Epithelial cell of alveolus of lung (primary cell): Measurements from ENCODE around the gene SPRR1A. TPM values are rescaled to one million over a fixed set of nuclear protein-coding genes. Genes with fewer than 3 reads are reported as not detected.

Source experiments
- total RNA-seq: library from RNA; depleted of rRNA; stranded (reverse); fragments of >200 nt; gene quantifications from 2 replicates; pipeline ENCODE4 v1.2.1, GENCODE V29; 2015

The SPRR1A gene
- total RNA-seq: not detected in 2 replicates

GRCh38 chr1:152983743-152984142, at the start of gene SPRR1A:
TSS of gene SPRR1A (plus strand) at chr1:152984081. CDS start at chr1:152985231, 1,150 bp downstream.

DNA sequence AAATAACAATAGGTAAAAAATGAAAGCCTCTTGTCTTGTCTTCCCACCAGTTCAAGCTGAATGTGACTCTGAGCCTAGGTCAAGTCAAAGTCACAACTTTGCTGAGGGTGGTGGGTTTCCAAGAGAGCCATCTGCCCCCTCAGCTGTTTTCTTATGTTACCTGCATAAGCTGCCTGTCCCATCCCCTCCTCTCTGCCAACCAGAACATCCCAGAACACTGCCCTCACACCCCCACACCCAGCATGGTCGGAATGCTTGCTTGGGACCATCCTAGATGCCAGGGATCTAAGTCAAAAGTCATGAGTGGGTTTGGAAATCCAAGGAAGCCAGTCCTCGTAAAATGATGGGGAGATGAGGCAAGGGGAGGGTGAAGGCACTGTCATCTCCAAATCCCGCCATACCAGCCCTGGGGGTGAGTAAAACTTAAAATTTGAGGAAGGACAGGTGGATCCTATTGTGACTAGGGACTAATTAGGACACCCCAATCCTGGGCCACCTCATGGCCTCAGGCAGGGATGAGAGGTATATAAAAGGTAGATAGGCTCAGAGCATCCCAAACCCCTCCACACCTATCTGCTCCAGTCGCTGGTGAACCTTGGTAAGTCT, 37.1 kb upstream of the SPRR1A start, which contains the start of gene SPRR5:
TSS of gene SPRR5 (plus strand) at position 556 of the 606 bp plus-strand sequence. CDS start 1,349 bp downstream, outside the sequence.

GRCh38 chr1:152970495-152970894, 13.4 kb upstream of the SPRR1A start, which contains the start of gene SPRR4:
TSS of gene SPRR4 (plus strand) at chr1:152970648. CDS start at chr1:152971891, 1,243 bp downstream.

DNA sequence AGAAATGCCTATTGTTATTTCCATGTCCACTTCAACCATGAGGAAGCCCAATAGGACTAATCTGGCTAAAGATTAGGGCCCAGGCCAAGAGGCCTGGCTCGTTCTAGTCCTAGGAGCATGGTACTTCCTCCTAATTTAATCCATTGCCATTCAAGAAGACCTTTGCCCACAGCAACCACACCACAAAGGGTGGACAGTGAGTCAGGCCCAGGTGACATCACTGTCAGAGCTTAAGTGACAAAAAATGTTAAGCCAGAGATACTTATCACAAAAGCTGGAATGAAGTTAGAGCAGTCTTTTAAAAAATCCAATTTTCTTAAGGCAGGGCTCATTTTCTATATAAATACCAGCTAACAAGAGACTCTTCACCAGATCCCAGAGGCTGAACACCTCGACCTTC, 17.5 kb downstream of the SPRR1A start, which contains the start of gene SPRR3:
TSS of gene SPRR3 (plus strand) at position 368 of the 400 bp plus-strand sequence. CDS start 1,272 bp downstream, outside the sequence.

GRCh38 chr1:153030895-153031294, 47.0 kb downstream of the SPRR1A start, which contains the start of gene SPRR1B:
TSS of gene SPRR1B (plus strand) at chr1:153031203. CDS start at chr1:153032346, 1,143 bp downstream.

Other genes starting within 250 kb of the SPRR1A start
- not detected in 2 replicates for gene KPRP, start 226.1 kb upstream of the SPRR1A start, total RNA-seq
- not detected in 2 replicates for gene LCE1F, start 208.9 kb upstream of the SPRR1A start, total RNA-seq
- gene LCE1E, start 197.8 kb upstream of the SPRR1A start, total RNA-seq: not detected in 2 replicates
- gene LCE1D, start 187.4 kb upstream of the SPRR1A start, total RNA-seq: not detected in 2 replicates
- gene LCE1C, start 177.4 kb upstream of the SPRR1A start, total RNA-seq: not detected in 2 replicates
- not detected in 2 replicates for gene LCE1B, start 172.1 kb upstream of the SPRR1A start, total RNA-seq
- gene LCE1A, start 156.6 kb upstream of the SPRR1A start, total RNA-seq: not detected in 2 replicates
- not detected in 2 replicates for gene LCE6A, start 141.2 kb upstream of the SPRR1A start, total RNA-seq
- gene LCE7A, start 124.1 kb upstream of the SPRR1A start, total RNA-seq: not detected in 2 replicates
- gene SMCP, start 105.8 kb upstream of the SPRR1A start, total RNA-seq: not detected in 2 replicates
- not detected in 2 replicates for gene IVL, start 75.5 kb upstream of the SPRR1A start, total RNA-seq
- gene SPRR5, start 36.9 kb upstream of the SPRR1A start, total RNA-seq: not detected in 2 replicates
- gene SPRR4, start 13.4 kb upstream of the SPRR1A start, total RNA-seq: not detected in 2 replicates
- gene SPRR3, start 17.7 kb downstream of the SPRR1A start, total RNA-seq: not detected in 2 replicates
- gene SPRR1B, start 47.1 kb downstream of the SPRR1A start, total RNA-seq: not detected in 2 replicates
- not detected in 2 replicates for gene SPRR2D, start 57.0 kb downstream of the SPRR1A start, total RNA-seq
- gene SPRR2A, start 73.4 kb downstream of the SPRR1A start, total RNA-seq: not detected in 2 replicates
- not detected in 2 replicates for gene SPRR2B, start 87.5 kb downstream of the SPRR1A start, total RNA-seq
- not detected in 2 replicates for gene SPRR2E, start 110.4 kb downstream of the SPRR1A start, total RNA-seq
- not detected in 2 replicates for gene SPRR2F, start 129.4 kb downstream of the SPRR1A start, total RNA-seq
- not detected in 2 replicates for gene SPRR2G, start 166.8 kb downstream of the SPRR1A start, total RNA-seq
- not detected in 2 replicates for gene LELP1, start 219.3 kb downstream of the SPRR1A start, total RNA-seq
- gene PRR9, start 233.5 kb downstream of the SPRR1A start, total RNA-seq: not detected in 2 replicates